Uterus (tissue), 4 donors: Measurements from ENCODE around the gene CLSTN3. TPM values are rescaled to one million over a fixed set of nuclear protein-coding genes. Genes with fewer than 3 reads are reported as not detected.

Source experiments
- DNase-seq, 2 donors: peaks; one replicate each; pipeline ENCODE4 v3.0.0-alpha.2; 2019 to 2020
- H3K27ac ChIP-seq, 2 donors: fragments of 200-600 bp; sonication (generic); 1 replicate in 1 of 2; 2 replicates in 1 of 2; pipeline ENCODE4 v1.5.1; 2016 to 2018
- H3K27me3 ChIP-seq, 2 donors: fragments of 200-600 bp; sonication (generic); one replicate each; pipeline ENCODE4 v1.5.1; 2018 to 2019; ENCODE audit warnings: control low read depth in 1 of 2
- H3K36me3 ChIP-seq, 2 donors: fragments of 200-600 bp; sonication (generic); one replicate each; pipeline ENCODE4 v1.5.1; 2019; ENCODE audit warnings: control low read depth in 1 of 2
- H3K4me1 ChIP-seq, 2 donors: fragments of 200-600 bp; sonication (generic); one replicate each; pipeline ENCODE4 v1.5.1; 2018 to 2019; ENCODE audit warnings: control low read depth in 1 of 2
- H3K4me3 ChIP-seq, 2 donors: fragments of 200-600 bp; sonication (generic); 1 replicate in 1 of 2; 2 replicates in 1 of 2; pipeline ENCODE4 v1.5.1; 2018 to 2019; ENCODE audit warnings: mild to moderate bottlenecking in 1 of 2
- H3K9me3 ChIP-seq, 2 donors: fragments of 200-600 bp; sonication (generic); one replicate each; pipeline ENCODE4 v1.5.1; 2019; ENCODE audit warnings: control low read depth in 1 of 2
- CTCF ChIP-seq, 4 experiments: fragments of 200-600 bp in 2 of 4; fragments of 450-650 bp in 2 of 4; sonication (generic) in 2 of 4; IDR thresholded peaks; one replicate each; pipeline ENCODE4 v1.5.1; 2016 to 2019; ENCODE audit warnings: antibody characterized with exemption in 4 of 4, mild to moderate bottlenecking in 2 of 4, moderate library complexity in 1 of 4
- POLR2A ChIP-seq, 2 donors: fragments of 450-650 bp; IDR thresholded peaks; one replicate each; pipeline ENCODE4 v1.6.1; 2016; ENCODE audit warnings: antibody characterized with exemption in 2 of 2, mild to moderate bottlenecking in 1 of 2, moderate library complexity in 1 of 2
- intact Hi-C: fragments of 100-400 bp; cut with DNase I; formaldehyde crosslinking; loops from one replicate; pipeline ENCODE4 v1.15.1; 2023; ENCODE audit warnings: low total_unique reads
- total RNA-seq, 4 donors: library from RNA; depleted of rRNA in 3 of 4; stranded (reverse); fragments of >200 nt in 3 of 4; gene quantifications; one replicate each; pipeline versions ENCODE4 v1.1.0 to v1.2.4, GENCODE V29; 2014 to 2023
- donor health status: DM: yes; HTN: yes; CAD: no.

The CLSTN3 gene
- total RNA-seq, 4 donors from 2014 or later, result 48.1 to 113 (median 94.7) TPM

GRCh38 chr12:7154901-7155470, 24.8 kb downstream of the CLSTN3 start:
- Histone ChIP-seq H3K9me3 (no peaks in the 10 kb centered on the region), H3K4me3 (no peak overlapping the region), H3K4me1 (no peaks in the 10 kb centered on the region), H3K27me3 (no peaks in the 10 kb centered on the region), H3K27ac (no peak overlapping the region), H3K36me3 (no peaks in the 10 kb centered on the region)
- no peak for DNase-seq
- no peak for TF ChIP-seq CTCF (IDR thresholded peaks at IDR 0.05)
- no peak for TF ChIP-seq POLR2A (IDR thresholded peaks at IDR 0.05)
- intact Hi-C loops, result no loop called here

- Histone ChIP-seq H3K27me3 (no peaks in the 10 kb centered on the region), H3K4me3 (no peak overlapping the region), H3K36me3 (no peaks in the 10 kb centered on the region), H3K9me3 (no peaks in the 10 kb centered on the region), H3K4me1 (no peaks in the 10 kb centered on the region), H3K27ac (no peak overlapping the region)
- TF ChIP-seq POLR2A (IDR thresholded peaks at IDR 0.05), result no peak
- TF ChIP-seq CTCF (IDR thresholded peaks at IDR 0.05), result no peak
- intact Hi-C loops, result no loop called here
- no peak for DNase-seq
These were observed 25.4 kb downstream of the CLSTN3 start for GRCh38 chr12:7155471-7156034.

- no peak overlapping the region for H3K4me3 ChIP-seq
- H3K27ac ChIP-seq, result no peak overlapping the region
- H3K36me3 ChIP-seq, result no peaks in the 10 kb centered on the region
- no peaks in the 10 kb centered on the region for H3K27me3 ChIP-seq
- H3K9me3 ChIP-seq, result no peaks in the 10 kb centered on the region
- intact Hi-C loops, result no loop called here
- DNase-seq, result no peak
- no peaks in the 10 kb centered on the region for H3K4me1 ChIP-seq
- TF ChIP-seq POLR2A (IDR thresholded peaks at IDR 0.05) (no peak), CTCF (IDR thresholded peaks at IDR 0.05) (no peak)
These were observed 26.4 kb downstream of the CLSTN3 start for GRCh38 chr12:7156259-7157197.

- Histone ChIP-seq H3K4me3 (no peak overlapping the region), H3K36me3 (no peaks in the 10 kb centered on the region), H3K27me3 (no peaks in the 10 kb centered on the region), H3K4me1 (no peaks in the 10 kb centered on the region), H3K9me3 (no peaks in the 10 kb centered on the region), H3K27ac (no peak overlapping the region)
- intact Hi-C loops, result no loop called here
- TF ChIP-seq CTCF (IDR thresholded peaks at IDR 0.05), result no peak
- no peak for TF ChIP-seq POLR2A (IDR thresholded peaks at IDR 0.05)
- no peak for DNase-seq
These were observed 27.2 kb downstream of the CLSTN3 start for GRCh38 chr12:7157391-7157790.
